WERI-Rb-1 (cell line): Measurements from ENCODE around the gene MUC4.

Experiments
- DNase-seq: peaks from one replicate; pipeline ENCODE4 v3.0.0-alpha.2; 2020
- H3K27ac ChIP-seq: fragments of 250-450 bp; sonication (Bioruptor Pico); 2 replicates; pipeline ENCODE4 v1.5.1; 2020; ENCODE audit warnings: mild to moderate bottlenecking, moderate library complexity
- H3K27me3 ChIP-seq: fragments of 250-450 bp; sonication (Bioruptor Pico); 2 replicates; pipeline ENCODE4 v1.5.1; 2021; ENCODE audit warnings: mild to moderate bottlenecking, low read depth, moderate library complexity; ENCODE audit not compliant: insufficient read depth, severe bottlenecking
- H3K36me3 ChIP-seq: fragments of 250-450 bp; sonication (Bioruptor Pico); 2 replicates; pipeline ENCODE4 v1.5.1; 2020; ENCODE audit warnings: mild to moderate bottlenecking, moderate library complexity
- H3K4me3 ChIP-seq: 2 replicates; pipeline ENCODE4 v1.5.1; 2011; ENCODE audit warnings: low read depth, mild to moderate bottlenecking, control low read depth, low read length
- H3K9me3 ChIP-seq: fragments of 250-450 bp; sonication (Bioruptor Pico); 2 replicates; pipeline ENCODE4 v1.5.1; 2021; ENCODE audit warnings: mild to moderate bottlenecking, moderate library complexity; ENCODE audit not compliant: severe bottlenecking
- TF ChIP-seq, protein P1 (sequence below): IDR thresholded peaks from 2 replicates; pipeline ENCODE4 v1.5.1; 2011; ENCODE audit warnings: low read depth, mild to moderate bottlenecking, control low read depth, inconsistent platforms, low read length

MUC4 gene

DNA sequence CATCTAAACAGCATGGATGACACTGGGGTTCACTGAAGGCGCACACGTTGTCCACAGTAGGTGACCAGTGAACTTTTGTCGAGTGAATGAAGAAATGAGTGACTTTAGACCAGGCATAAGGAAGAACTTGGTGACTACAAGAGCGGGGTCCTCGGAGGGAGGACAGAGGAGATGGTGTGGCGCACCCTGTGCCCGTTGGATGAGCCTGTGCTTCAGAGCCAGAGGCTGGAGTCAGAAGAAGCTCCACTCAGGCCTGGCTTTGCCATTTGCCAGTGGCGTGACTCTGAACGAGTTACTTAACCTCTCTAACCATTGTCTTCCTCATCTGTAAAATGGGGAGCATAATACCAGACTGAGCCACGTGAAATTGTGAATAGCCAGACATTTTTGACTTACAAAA is 42.2 kb downstream of the MUC4 start:
- Histone ChIP-seq H3K27me3 (no peaks in the 10 kb centered on the region), H3K9me3 (no peaks in the 10 kb centered on the region), H3K4me3 (no peak overlapping the region), H3K36me3 (no peaks in the 10 kb centered on the region), H3K27ac (no peak overlapping the region)
- TF ChIP-seq, protein P1, sequence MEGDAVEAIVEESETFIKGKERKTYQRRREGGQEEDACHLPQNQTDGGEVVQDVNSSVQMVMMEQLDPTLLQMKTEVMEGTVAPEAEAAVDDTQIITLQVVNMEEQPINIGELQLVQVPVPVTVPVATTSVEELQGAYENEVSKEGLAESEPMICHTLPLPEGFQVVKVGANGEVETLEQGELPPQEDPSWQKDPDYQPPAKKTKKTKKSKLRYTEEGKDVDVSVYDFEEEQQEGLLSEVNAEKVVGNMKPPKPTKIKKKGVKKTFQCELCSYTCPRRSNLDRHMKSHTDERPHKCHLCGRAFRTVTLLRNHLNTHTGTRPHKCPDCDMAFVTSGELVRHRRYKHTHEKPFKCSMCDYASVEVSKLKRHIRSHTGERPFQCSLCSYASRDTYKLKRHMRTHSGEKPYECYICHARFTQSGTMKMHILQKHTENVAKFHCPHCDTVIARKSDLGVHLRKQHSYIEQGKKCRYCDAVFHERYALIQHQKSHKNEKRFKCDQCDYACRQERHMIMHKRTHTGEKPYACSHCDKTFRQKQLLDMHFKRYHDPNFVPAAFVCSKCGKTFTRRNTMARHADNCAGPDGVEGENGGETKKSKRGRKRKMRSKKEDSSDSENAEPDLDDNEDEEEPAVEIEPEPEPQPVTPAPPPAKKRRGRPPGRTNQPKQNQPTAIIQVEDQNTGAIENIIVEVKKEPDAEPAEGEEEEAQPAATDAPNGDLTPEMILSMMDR = no peak
- DNase-seq = no peak

DNA sequence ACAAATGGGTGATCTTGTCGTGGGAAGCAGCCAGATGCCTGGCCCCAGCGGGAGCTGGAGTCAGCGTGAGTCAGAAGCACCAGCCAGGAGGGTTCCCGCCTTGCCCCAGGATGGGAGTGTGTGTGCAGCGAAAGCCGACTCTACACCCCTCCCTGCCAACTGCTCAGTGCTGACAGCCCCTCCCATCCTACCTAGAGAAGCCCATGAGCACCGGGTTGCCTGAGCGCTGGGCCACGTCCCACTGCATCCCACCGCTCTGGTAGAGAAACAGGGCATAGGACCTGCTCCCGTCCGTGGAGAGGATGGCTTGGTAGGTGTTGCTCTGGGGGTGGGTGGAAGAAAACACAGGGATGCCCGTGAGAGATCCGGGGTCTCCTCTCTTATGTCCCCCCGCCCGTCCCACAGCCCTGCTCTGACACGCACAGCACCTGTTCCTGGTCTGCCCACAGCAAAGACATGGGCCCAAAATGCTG is 42.9 kb downstream of the MUC4 start:
- TF ChIP-seq, protein P1 = no peak
- H3K36me3 ChIP-seq = no peaks in the 10 kb centered on the region
- no peaks in the 10 kb centered on the region for H3K9me3 ChIP-seq
- H3K27ac ChIP-seq = no peak overlapping the region
- no peak overlapping the region for H3K4me3 ChIP-seq
- H3K27me3 ChIP-seq = no peaks in the 10 kb centered on the region
- DNase-seq = no peak

DNA sequence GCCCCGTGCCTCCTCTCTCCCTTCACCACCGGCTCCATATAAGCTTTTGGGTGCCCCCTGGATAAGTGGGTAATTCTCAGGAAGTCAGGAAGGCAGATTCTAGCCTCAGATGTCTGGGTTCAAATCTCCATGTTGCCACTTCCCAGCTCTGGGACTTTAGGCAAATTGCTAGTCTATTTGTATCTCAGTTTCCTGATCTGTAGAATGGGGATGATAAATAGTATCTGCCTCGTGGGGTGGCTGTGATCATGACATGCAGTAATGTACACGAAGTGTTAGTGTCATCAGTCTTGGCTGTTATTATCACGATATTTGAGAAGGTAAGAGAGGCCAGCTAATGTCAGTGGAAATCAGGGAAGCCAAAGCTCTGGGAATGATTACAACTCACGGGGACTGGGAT is 43.3 kb downstream of the MUC4 start:
- Histone ChIP-seq H3K9me3 (no peaks in the 10 kb centered on the region), H3K27ac (no peak overlapping the region), H3K4me3 (no peak overlapping the region), H3K27me3 (no peaks in the 10 kb centered on the region), H3K36me3 (no peaks in the 10 kb centered on the region)
- no peak for DNase-seq
- TF ChIP-seq, protein P1 = no peak

DNA sequence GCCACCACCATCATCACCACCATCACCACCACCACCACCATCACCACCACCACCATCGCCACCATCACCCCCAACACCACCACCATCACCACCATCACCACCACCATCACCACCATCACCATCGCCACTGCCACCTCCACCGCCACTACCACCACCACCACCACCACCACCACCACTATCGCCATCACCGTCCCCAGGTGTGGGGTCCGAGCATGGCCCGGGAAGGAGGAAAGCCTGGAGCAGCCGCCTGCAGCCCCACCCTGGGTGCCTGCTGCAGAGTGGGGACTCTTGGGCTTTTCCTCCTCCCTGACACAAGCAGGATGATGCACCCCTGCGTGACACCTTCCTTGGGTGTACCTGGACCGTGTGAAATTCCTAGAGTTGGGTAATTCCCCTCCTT is 43.9 kb downstream of the MUC4 start:
- H3K36me3 ChIP-seq = no peaks in the 10 kb centered on the region
- no peak overlapping the region for H3K4me3 ChIP-seq
- H3K27ac ChIP-seq = no peak overlapping the region
- no peaks in the 10 kb centered on the region for H3K9me3 ChIP-seq
- DNase-seq = no peak
- TF ChIP-seq, protein P1 = no peak
- H3K27me3 ChIP-seq = no peaks in the 10 kb centered on the region

DNA sequence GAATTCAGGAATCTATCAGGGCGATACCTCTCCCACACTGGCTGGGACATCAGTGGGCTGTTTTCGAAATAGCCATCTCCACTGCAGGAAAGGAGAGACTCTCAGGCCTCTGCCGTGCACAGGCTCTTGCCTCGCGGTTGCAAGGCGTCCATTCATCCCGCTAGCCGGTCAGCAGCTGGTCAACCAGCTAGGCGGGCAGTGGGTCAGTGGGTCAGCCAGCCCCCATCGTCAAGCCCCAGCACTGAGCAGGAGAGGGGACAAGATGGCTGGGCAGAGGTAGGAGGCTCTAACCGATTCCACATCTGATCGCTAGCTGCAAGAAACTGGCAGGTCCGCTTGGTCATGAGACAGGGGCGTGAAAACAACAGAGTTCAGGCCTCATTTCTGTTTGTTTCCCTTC is 45.1 kb downstream of the MUC4 start:
- H3K9me3 ChIP-seq = no peaks in the 10 kb centered on the region
- H3K27me3 ChIP-seq = no peaks in the 10 kb centered on the region
- no peak overlapping the region for H3K4me3 ChIP-seq
- TF ChIP-seq, protein P1 = no peak
- DNase-seq = no peak
- H3K27ac ChIP-seq = no peak overlapping the region
- H3K36me3 ChIP-seq = no peaks in the 10 kb centered on the region

DNA sequence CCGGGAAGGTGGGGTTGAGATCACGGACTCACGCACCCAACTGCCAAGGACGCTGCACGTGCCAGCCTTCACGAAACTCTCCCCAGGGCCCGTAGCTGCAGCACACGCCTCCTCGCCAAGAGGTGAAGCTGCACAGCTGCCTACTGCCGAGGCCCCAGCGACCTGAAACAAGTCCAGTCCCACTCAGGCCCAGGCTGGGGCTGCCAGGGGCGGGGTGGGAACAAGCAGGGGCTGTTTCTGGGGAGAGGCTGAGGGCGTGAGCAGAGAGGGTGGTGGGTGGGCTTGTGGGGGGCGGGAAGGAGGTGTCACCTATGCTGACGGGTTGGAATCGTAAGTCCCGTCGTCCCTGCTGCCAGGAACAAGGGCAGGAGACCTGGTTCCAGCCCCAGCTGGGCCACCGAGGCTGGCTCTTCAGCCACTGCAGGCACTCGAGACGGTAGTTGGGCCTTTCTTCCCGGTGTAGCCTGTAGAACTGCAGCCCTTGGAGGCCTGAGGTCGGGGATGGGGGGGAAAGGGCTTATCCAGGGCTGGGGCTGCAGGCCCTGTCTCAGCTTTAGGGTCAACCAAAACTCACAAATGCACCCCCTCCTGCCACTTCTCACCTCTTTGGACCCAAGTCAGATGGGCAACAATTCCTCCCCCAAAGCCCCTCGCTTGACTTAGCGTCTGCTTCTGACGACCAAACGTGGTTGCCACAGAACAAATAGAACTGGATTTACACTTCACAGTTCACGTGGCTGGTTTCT is 46.6 kb downstream of the MUC4 start:
- no peak for DNase-seq
- H3K4me3 ChIP-seq = no peak overlapping the region
- H3K27ac ChIP-seq = no peak overlapping the region
- no peaks in the 10 kb centered on the region for H3K27me3 ChIP-seq
- TF ChIP-seq, protein P1 = no peak
- H3K36me3 ChIP-seq = no peaks in the 10 kb centered on the region
- H3K9me3 ChIP-seq = no peaks in the 10 kb centered on the region
